K562 (cell line): ENCODE measurements around the gene NRP2. TPM values are rescaled to one million over a fixed set of nuclear protein-coding genes. Genes with fewer than 3 reads are reported as not detected.

Source experiments
- ATAC-seq: fragments of 200-7000 bp; cut with Tn5 transposase; 3 replicates; pipeline ENCODE4 v1.9.1; 2020; ENCODE audit warnings: moderate library complexity
- BruUV-seq: library from RNA; stranded (reverse); fragments of 400-500 nt; replicated peaks from 2 replicates; lab custom pipeline; 2021; lab: Mats Ljungman, UMichigan
- CTCF ChIA-PET: fragments of 300-600 bp; formaldehyde crosslinking; extraction: SDS; loops from one replicate; lab custom pipeline; 2021; ENCODE audit warnings: low intra/inter-chr PET ratio; lab: Yijun Ruan, JAX
- POLR2A ChIA-PET: fragments of 300-600, 350-650 bp; sonication (Branson Sonifier 250); formaldehyde crosslinking; extraction: SDS; loops from one replicate; lab custom pipeline; 2021; ENCODE audit warnings: antibody characterized with exemption, inconsistent platforms; lab: Yijun Ruan, JAX
- DNase-seq, 4 experiments: peaks; one replicate each; pipeline versions ENCODE4 v3.0.0 to v3.0.0-alpha.2; 2011 to 2018; ENCODE audit warnings: low spot score in 3 of 4, mixed read lengths in 3 of 4; ENCODE audit errors: extremely low read depth in 1 of 4
- FAIRE-seq: peaks from 2 replicates; lab custom pipeline; 2011; peaks lifted over from hg19 to GRCh38; lab: Jason Lieb, UNC
- H2AFZ ChIP-seq: 2 replicates; pipeline ENCODE4 v1.6.0; 2011; ENCODE audit warnings: low read depth, low read length, control low read depth, inconsistent platforms
- H3K27ac ChIP-seq: fragments of 200-600 bp; 3 replicates; pipeline ENCODE4 v1.8.0; 2011; ENCODE audit warnings: low read depth, mild to moderate bottlenecking, control low read depth, inconsistent platforms, low read length, moderate library complexity, mixed read lengths; ENCODE audit errors: extremely low read depth
- H3K27me3 ChIP-seq, 2 experiments: fragments of 300-600 bp in 1 of 2; 2 replicates in 1 of 2; 3 replicates in 1 of 2; pipeline versions ENCODE4 v1.6.0 to v1.8.0; 2011; ENCODE audit warnings: inconsistent platforms in 2 of 2, low read length in 2 of 2, mild to moderate bottlenecking in 1 of 2, mixed read lengths in 1 of 2, moderate library complexity in 1 of 2; ENCODE audit not compliant: control insufficient read depth in 2 of 2, insufficient read depth in 2 of 2
- H3K36me3 ChIP-seq: fragments of 300-600 bp; 3 replicates; pipeline ENCODE4 v1.8.0; 2011; ENCODE audit warnings: mild to moderate bottlenecking, low read length, inconsistent platforms; ENCODE audit not compliant: control insufficient read depth, insufficient read depth
- H3K4me1 ChIP-seq, 2 experiments: fragments of 200-600 bp in 1 of 2; replicated peaks in 1 of 2; 2 replicates in 1 of 2; 3 replicates in 1 of 2; pipeline versions ENCODE4 v1.5.1 to v1.8.0; 2011; ENCODE audit warnings: inconsistent platforms in 2 of 2, low read length in 2 of 2, mild to moderate bottlenecking in 1 of 2, mixed read lengths in 1 of 2, moderate library complexity in 1 of 2; ENCODE audit not compliant: control insufficient read depth in 2 of 2, insufficient read depth in 2 of 2
- H3K4me2 ChIP-seq: 2 replicates; pipeline ENCODE4 v1.6.1; 2011; ENCODE audit warnings: low read length, control low read depth, inconsistent platforms, mixed read lengths; ENCODE audit not compliant: insufficient read depth
- H3K4me3 ChIP-seq: fragments of 200-600 bp; sonication (generic), shearing (Covaris generic); 2 replicates; pipeline ENCODE4 v1.5.1; 2016; ENCODE audit warnings: control low read depth, inconsistent platforms
- H3K79me2 ChIP-seq: fragments of 200-600 bp; 3 replicates; pipeline ENCODE4 v1.8.0; 2011; ENCODE audit warnings: low read length, inconsistent platforms; ENCODE audit not compliant: control insufficient read depth, insufficient read depth
- H3K9ac ChIP-seq, 2 experiments: 2 replicates each; pipeline versions ENCODE4 v1.6.0 to v1.6.1; 2011; ENCODE audit warnings: low read depth in 2 of 2, low read length in 2 of 2, control low read depth in 1 of 2, inconsistent platforms in 1 of 2, mild to moderate bottlenecking in 1 of 2, mixed read lengths in 1 of 2; ENCODE audit not compliant: insufficient read depth in 1 of 2
- H3K9me1 ChIP-seq: one replicate; pipeline ENCODE4 v1.6.0; 2011; ENCODE audit warnings: inconsistent platforms, mild to moderate bottlenecking, low read length, moderate library complexity; ENCODE audit not compliant: control insufficient read depth, insufficient read depth
- H3K9me3 ChIP-seq: replicated peaks from 2 replicates; pipeline ENCODE4 v1.5.1; 2011; ENCODE audit warnings: low read depth, low read length, inconsistent platforms; ENCODE audit not compliant: control insufficient read depth, insufficient read depth
- H4K20me1 ChIP-seq: replicated peaks from 2 replicates; pipeline ENCODE4 v1.6.1; 2011; ENCODE audit warnings: low read length, inconsistent platforms, mixed read lengths; ENCODE audit not compliant: control insufficient read depth, insufficient read depth
- ATF6 ChIP-seq: sonication (generic); formaldehyde crosslinking; IDR thresholded peaks from 2 replicates; pipeline ENCODE4 v1.4.0; 2020; ENCODE audit warnings: mild to moderate bottlenecking, missing genetic modification reagents
- CBX3 ChIP-seq, 2 experiments: IDR thresholded peaks; 1 replicate in 1 of 2; 2 replicates in 1 of 2; pipeline ENCODE4 v1.6.1; 2012; ENCODE audit warnings: inconsistent platforms in 2 of 2, low read length in 2 of 2, borderline replicate concordance in 1 of 2, control low read depth in 1 of 2
- COPS2 ChIP-seq: fragments of 450-650 bp; conservative IDR thresholded peaks from 2 replicates; pipeline ENCODE4 v1.6.1; 2016; ENCODE audit warnings: mild to moderate bottlenecking, moderate library complexity
- SMAD4 ChIP-seq: fragments of 250-450 bp; sonication (Bioruptor Pico); conservative IDR thresholded peaks from 2 replicates; pipeline ENCODE4 v1.8.0; 2021; ENCODE audit warnings: inconsistent platforms, mild to moderate bottlenecking, moderate library complexity
- SMARCC2 ChIP-seq: fragments of 450-650 bp; IDR thresholded peaks from 2 replicates; pipeline ENCODE4 v1.6.1; 2017; ENCODE audit warnings: antibody characterized with exemption, moderate library complexity, mild to moderate bottlenecking, low read depth
- TGIF2 ChIP-seq: sonication (generic); formaldehyde crosslinking; IDR thresholded peaks from 2 replicates; pipeline ENCODE4 v1.8.1; 2022; ENCODE audit warnings: mild to moderate bottlenecking, missing genetic modification reagents, moderate library complexity
- ZNF197 ChIP-seq: fragments of 200-800 bp; sonication (Bioruptor generic); IDR thresholded peaks from 2 replicates; pipeline ENCODE4 v1.6.1; 2016; ENCODE audit warnings: low read depth, missing genetic modification characterization, missing compliant biosample characterization
- whole genome bisulfite sequencing: fragments of 100-300 bp; shearing (Covaris generic); methylation state at CpG from one replicate; pipeline ENCODE4 v1.1.6; 2016; ENCODE audit warnings: low coverage, mixed read lengths; ENCODE audit not compliant: insufficient coverage; ENCODE audit errors: missing lambda C conversion rate; 5-methylcytosine and 5-hydroxymethylcytosine counted together
- in situ Hi-C: fragments of 300-500 bp; cut with MboI; formaldehyde crosslinking; loops from 4 replicates; pipeline ENCODE4 v1.15.0; 2018; ENCODE audit warnings: inconsistent platforms, mixed read lengths
- intact Hi-C: fragments of 100-400 bp; cut with micrococcal nuclease; formaldehyde crosslinking; loops from 2 replicates; pipeline ENCODE4 v1.14.2; 2022
- polyA plus RNA-seq, 8 experiments: library from polyadenylated mRNA; depleted of rRNA in 4 of 8; stranded (reverse) in 5 of 8; unstranded in 3 of 8; fragments of >200 nt; fragmentation: Nextera tagmentation in 2 of 8; fragmentation: Illumina TruSeq in 1 of 8; extraction: Ambion mirVana in 2 of 8; extraction: Trizol in 1 of 8; gene quantifications; 2 replicates each; pipeline versions ENCODE4 v1.2.1 to v1.2.3, GENCODE V29; 2011 to 2014; ENCODE audit warnings: inconsistent platforms in 1 of 8, missing spikeins in 1 of 8
- total RNA-seq, 7 experiments: library from RNA; depleted of rRNA in 6 of 7; stranded (reverse); fragments of >200 nt in 6 of 7; fragmentation: Illumina TruSeq in 2 of 7; extraction: Trizol in 2 of 7; gene quantifications; 2 replicates each; pipeline versions ENCODE4 v1.2.1 to v1.2.3, GENCODE V29; 2011 to 2021; ENCODE audit warnings: low replicate concordance in 1 of 7

The NRP2 gene
- total and polyA plus RNA-seq, 9 of the 15 experiments (the other 6 are each of a cell fraction or from before 2014, with no cell fraction given): 0.05 to 0.31 (median 0.15) TPM; not detected in 5

- ChIA-PET CTCF (no interaction called here), POLR2A (no interaction called here)
- in situ Hi-C loops (no loop called here), intact Hi-C loops (no loop called here)
- H3K9ac ChIP-seq: no peak overlapping the region
- DNase-seq (no peak), FAIRE-seq (no peak), ATAC-seq (no peak)
- peaks cover 0 to 20% of the 10 kb centered on the region in 2 experiments; a peak in 3 of 5 replicates for H3K27me3 ChIP-seq
- H3K9me1 ChIP-seq: no peaks in the 10 kb centered on the region
- H4K20me1 ChIP-seq: no peaks in the 10 kb centered on the region
- 0% methylated on average over 3 of the region's 3 CpGs for WGBS
- BruUV-seq: no TSS peak
- no peak overlapping the region for H3K4me2 ChIP-seq
- no peaks in the 10 kb centered on the region for H3K9me3 ChIP-seq
- no peak overlapping the region for H3K4me3 ChIP-seq
- peaks cover 0 to 3% of the 10 kb centered on the region in 2 experiments; a peak in 1 of 5 replicates for H3K4me1 ChIP-seq
- no peak overlapping the region for H2AFZ ChIP-seq
- TF ChIP-seq SMAD4 (CRISPR knock-in tag): no peak
- no peak overlapping the region for H3K27ac ChIP-seq
- no peaks in the 10 kb centered on the region for H3K79me2 ChIP-seq
- H3K36me3 ChIP-seq: no peaks in the 10 kb centered on the region
Measured at GRCh38 chr2:205772983-205773382, 90.7 kb downstream of the NRP2 start.

- no CpG with 5 or more reads among the region's 1 CpG for WGBS
- no peak overlapping the region for H3K9ac ChIP-seq
- no peaks in the 10 kb centered on the region for H3K36me3 ChIP-seq
- CTCF ChIA-PET: no interaction called here
- no peak overlapping the region for H2AFZ ChIP-seq
- no TSS peak for BruUV-seq
- peaks cover 0 to 15% of the 10 kb centered on the region in 2 experiments; a peak in 2 of 5 replicates for H3K27me3 ChIP-seq
- H3K9me1 ChIP-seq: no peaks in the 10 kb centered on the region
- H3K4me1 ChIP-seq: peaks cover 0 to 3% of the 10 kb centered on the region in 2 experiments; a peak in 1 of 5 replicates
- H3K9me3 ChIP-seq: no peaks in the 10 kb centered on the region
- H3K79me2 ChIP-seq: no peaks in the 10 kb centered on the region
- DNase-seq: no peak
- H3K4me2 ChIP-seq: no peak overlapping the region
- in situ Hi-C loops: no loop called here
- H3K4me3 ChIP-seq: no peak overlapping the region
- no peak for FAIRE-seq
- ATAC-seq: no peak
- no peak overlapping the region for H3K27ac ChIP-seq
- POLR2A ChIA-PET: no interaction called here
- intact Hi-C loops: no loop called here
- no peaks in the 10 kb centered on the region for H4K20me1 ChIP-seq
- no peak for TF ChIP-seq ATF6 (CRISPR knock-in tag)
- no peak for TF ChIP-seq SMARCC2
- no peak for TF ChIP-seq COPS2
- no peak for TF ChIP-seq ZNF197 (CRISPR knock-in tag)
- no peak for TF ChIP-seq TGIF2 (CRISPR knock-in tag)
- no peak for TF ChIP-seq CBX3 (IDR thresholded peaks at IDR 0.05; ENCODE audit: borderline replicate concordance in 1 of 2, low read length in 2 of 2)
Measured at GRCh38 chr2:205773989-205774388, 91.7 kb downstream of the NRP2 start.
